Brain microvascular endothelial cell (primary cell): ENCODE data around the gene TMEM134.

Experiments used
- DNase-seq: peaks from one replicate; pipeline ENCODE4 v3.0.0-alpha.2; 2020
- H3K27ac ChIP-seq: fragments of 250-450 bp; sonication (Bioruptor Pico); 2 replicates; pipeline ENCODE4 v1.5.1; 2020; ENCODE audit warnings: mild to moderate bottlenecking, moderate library complexity
- H3K27me3 ChIP-seq: fragments of 250-450 bp; sonication (Bioruptor Pico); replicated peaks from 2 replicates; pipeline ENCODE4 v1.5.1; 2020; ENCODE audit warnings: mild to moderate bottlenecking
- H3K36me3 ChIP-seq: fragments of 250-450 bp; sonication (Bioruptor Pico); replicated peaks from 2 replicates; pipeline ENCODE4 v1.5.1; 2020; ENCODE audit warnings: mild to moderate bottlenecking
- H3K4me3 ChIP-seq: 2 replicates; pipeline ENCODE4 v1.5.1; 2011; ENCODE audit warnings: low read depth, mild to moderate bottlenecking, control low read depth, low read length, moderate library complexity
- in situ Hi-C: cut with HindIII; loops from 2 replicates; pipeline ENCODE4 v1.10.0; 2017; ENCODE audit warnings: low sequenced_read_pairs, low pct_ligation_motif_present
- TF ChIP-seq, protein P1 (sequence below): IDR thresholded peaks from 2 replicates; pipeline ENCODE4 v1.5.1; 2011; ENCODE audit warnings: low read depth, mild to moderate bottlenecking, moderate library complexity, low read length, control low read depth, inconsistent platforms; ENCODE audit errors: missing control alignments

The TMEM134 gene

DNA sequence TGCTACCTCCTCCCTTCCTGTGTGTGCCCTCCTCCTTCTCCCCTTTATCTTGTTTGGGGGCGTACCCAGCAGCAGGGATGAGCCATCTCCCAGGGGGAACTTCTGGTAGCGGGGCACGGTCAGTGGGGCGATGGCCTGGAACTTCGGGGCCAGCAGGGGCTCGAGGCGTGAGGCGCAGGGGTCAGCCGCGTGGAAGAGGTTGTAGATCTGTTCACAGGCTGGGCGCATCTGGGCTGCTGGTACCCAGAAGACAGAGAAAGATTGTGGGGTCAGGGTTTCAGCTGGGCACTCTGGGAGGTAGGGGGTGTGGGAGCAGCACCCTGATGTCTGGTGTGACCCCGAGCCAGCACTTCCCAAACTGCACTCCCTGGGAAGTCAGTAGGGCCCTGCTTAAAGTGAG, 27.1 kb upstream of the TMEM134 start:
- in situ Hi-C loops, result no loop called here
- H3K36me3 ChIP-seq, result peaks cover 74% of the 10 kb centered on the region

GRCh38 chr11:67495234-67496005, 26.4 kb upstream of the TMEM134 start:
- TF ChIP-seq, protein P1, sequence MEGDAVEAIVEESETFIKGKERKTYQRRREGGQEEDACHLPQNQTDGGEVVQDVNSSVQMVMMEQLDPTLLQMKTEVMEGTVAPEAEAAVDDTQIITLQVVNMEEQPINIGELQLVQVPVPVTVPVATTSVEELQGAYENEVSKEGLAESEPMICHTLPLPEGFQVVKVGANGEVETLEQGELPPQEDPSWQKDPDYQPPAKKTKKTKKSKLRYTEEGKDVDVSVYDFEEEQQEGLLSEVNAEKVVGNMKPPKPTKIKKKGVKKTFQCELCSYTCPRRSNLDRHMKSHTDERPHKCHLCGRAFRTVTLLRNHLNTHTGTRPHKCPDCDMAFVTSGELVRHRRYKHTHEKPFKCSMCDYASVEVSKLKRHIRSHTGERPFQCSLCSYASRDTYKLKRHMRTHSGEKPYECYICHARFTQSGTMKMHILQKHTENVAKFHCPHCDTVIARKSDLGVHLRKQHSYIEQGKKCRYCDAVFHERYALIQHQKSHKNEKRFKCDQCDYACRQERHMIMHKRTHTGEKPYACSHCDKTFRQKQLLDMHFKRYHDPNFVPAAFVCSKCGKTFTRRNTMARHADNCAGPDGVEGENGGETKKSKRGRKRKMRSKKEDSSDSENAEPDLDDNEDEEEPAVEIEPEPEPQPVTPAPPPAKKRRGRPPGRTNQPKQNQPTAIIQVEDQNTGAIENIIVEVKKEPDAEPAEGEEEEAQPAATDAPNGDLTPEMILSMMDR, result no peak
- Histone ChIP-seq H3K27ac (no peak overlapping the region), H3K36me3 (peaks cover 73% of the 10 kb centered on the region), H3K27me3 (no peaks in the 10 kb centered on the region), H3K4me3 (no peak overlapping the region)
- in situ Hi-C loops, result no loop called here
- no peak for DNase-seq

More for the DNA sequence above, 27.1 kb upstream of the TMEM134 start:
- Histone ChIP-seq H3K27me3 (no peaks in the 10 kb centered on the region), H3K4me3 (no peak overlapping the region), H3K27ac (no peak overlapping the region)
- no peak for DNase-seq
- TF ChIP-seq, protein P1, result no peak

GRCh38 chr11:67494371-67495233, 25.6 kb upstream of the TMEM134 start:
- TF ChIP-seq, protein P1, result no peak
- Histone ChIP-seq H3K4me3 (no peak overlapping the region), H3K27me3 (no peaks in the 10 kb centered on the region), H3K27ac (no peak overlapping the region), H3K36me3 (peaks cover 72% of the 10 kb centered on the region)
- in situ Hi-C loops, result no loop called here
- no peak for DNase-seq

DNA sequence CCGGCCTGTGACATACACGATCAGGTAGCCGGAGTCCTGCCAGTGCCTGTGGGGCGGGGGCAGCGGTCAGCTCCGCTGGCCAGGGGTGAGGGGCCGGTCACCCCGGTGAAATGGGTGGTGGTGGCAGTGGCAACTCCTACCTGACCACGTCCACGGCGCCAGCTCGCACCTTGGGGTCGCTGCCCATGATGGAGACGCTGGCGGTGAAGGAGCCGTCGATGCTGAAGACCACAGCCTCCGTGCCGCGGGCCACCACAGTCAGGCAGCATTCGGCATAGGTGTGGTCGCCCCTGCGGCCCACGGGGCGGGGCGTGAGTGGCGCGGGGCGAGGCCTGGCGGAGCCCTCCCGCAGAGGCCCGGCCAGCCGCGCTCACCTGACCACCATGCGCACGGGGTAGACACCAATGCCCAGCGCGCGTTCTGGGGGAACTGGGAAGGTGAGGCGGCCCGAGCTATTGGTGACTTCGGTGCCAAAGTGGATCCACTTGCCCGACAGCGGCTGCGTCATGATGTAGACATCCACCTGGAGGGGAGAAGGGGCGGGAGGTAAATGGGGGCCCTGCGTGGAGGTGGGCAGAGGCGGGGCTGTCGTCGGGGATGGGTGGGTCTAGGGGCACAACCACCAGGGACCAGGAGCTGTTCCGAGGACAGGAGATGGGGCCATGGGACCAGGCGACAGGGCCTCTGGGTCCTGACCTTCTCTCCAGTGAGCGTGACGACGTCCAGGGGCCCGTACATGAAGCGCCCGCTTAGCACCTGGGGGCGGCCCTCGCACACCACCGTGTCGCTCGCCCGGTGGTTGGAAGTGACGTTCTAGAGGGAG, 24.7 kb upstream of the TMEM134 start:
- in situ Hi-C loops, result no loop called here
- H3K27me3 ChIP-seq, result no peaks in the 10 kb centered on the region
- H3K27ac ChIP-seq, result no peak overlapping the region
- peaks cover 77% of the 10 kb centered on the region for H3K36me3 ChIP-seq
- TF ChIP-seq, protein P1, result no peak
- no peak overlapping the region for H3K4me3 ChIP-seq
- DNase-seq, result no peak

DNA sequence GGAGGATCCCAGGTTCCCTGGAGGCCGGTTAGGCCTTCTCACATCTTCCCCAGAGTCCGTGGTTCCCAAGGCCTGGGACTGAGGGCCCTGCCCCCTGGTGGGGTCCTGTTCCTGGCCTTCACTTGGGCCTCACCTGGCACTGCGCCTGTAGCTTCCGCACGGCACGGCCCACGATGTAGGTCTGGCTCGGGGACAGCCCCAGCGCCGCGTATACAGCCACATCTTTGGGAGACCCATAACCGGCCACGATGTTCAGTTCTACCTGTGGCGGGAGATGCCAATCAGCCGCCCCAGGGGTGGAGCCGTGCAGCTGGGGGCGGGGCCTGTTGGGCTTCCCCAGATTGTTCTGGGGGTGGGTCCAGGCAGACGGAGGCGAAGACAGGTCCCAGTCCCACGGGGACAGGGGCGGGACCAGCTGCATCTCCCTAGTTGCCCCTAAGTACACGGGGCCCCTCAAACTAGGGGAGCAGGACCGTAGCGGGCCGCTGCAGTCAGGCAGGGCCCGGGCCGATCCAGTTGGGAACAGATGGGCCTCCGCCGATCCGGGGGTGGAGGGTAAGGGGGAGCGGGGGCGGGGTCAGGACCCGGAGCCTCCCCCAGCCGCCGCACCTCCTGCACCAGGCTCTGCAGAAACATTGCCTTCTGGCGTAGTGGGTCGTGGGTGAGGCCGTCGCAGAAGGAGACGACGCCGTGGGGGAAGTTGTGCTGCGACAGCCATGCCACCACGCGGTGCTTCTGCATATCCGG, 23.9 kb upstream of the TMEM134 start:
- DNase-seq, result no peak
- in situ Hi-C loops, result no loop called here
- peaks cover 73% of the 10 kb centered on the region for H3K36me3 ChIP-seq
- H3K27me3 ChIP-seq, result no peaks in the 10 kb centered on the region
- no peak overlapping the region for H3K27ac ChIP-seq
- no peak overlapping the region for H3K4me3 ChIP-seq
- TF ChIP-seq, protein P1, result no peak
